Measurements from ENCODE around the gene RUNX3. TPM values are rescaled to one million over a fixed set of nuclear protein-coding genes. Genes with fewer than 3 reads are reported as not detected.

Gene RUNX3
- total and polyA plus RNA-seq, 7 donors: 0.36 to 18.0 (median 1.2) TPM; not detected in 1

GRCh38 chr1:24923485-24924113 lies 6.5 kb downstream of the RUNX3 start:
- Histone ChIP-seq H3K4me1 (peaks cover 0 to 23% (median 12%) of the 10 kb centered on the region in 4 donors), H3K9me3 (no peaks in the 10 kb centered on the region), H3K4me3 (no peak overlapping the region), H3K27me3 (peaks cover 22 to 52% (median 41%) of the 10 kb centered on the region in 3 donors), H3K27ac (no peak overlapping the region), H3K36me3 (no peaks in the 10 kb centered on the region)
- TF ChIP-seq POLR2A (IDR thresholded peaks at IDR 0.05): no peak
- TF ChIP-seq, protein P1, sequence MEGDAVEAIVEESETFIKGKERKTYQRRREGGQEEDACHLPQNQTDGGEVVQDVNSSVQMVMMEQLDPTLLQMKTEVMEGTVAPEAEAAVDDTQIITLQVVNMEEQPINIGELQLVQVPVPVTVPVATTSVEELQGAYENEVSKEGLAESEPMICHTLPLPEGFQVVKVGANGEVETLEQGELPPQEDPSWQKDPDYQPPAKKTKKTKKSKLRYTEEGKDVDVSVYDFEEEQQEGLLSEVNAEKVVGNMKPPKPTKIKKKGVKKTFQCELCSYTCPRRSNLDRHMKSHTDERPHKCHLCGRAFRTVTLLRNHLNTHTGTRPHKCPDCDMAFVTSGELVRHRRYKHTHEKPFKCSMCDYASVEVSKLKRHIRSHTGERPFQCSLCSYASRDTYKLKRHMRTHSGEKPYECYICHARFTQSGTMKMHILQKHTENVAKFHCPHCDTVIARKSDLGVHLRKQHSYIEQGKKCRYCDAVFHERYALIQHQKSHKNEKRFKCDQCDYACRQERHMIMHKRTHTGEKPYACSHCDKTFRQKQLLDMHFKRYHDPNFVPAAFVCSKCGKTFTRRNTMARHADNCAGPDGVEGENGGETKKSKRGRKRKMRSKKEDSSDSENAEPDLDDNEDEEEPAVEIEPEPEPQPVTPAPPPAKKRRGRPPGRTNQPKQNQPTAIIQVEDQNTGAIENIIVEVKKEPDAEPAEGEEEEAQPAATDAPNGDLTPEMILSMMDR (IDR thresholded peaks at IDR 0.05): no peak
- no peak for TF ChIP-seq EP300 (IDR thresholded peaks at IDR 0.05)
- no peak for TF ChIP-seq POLR2AphosphoS5 (IDR thresholded peaks at IDR 0.05)
- intact Hi-C loops (cut with DNase I): no loop called here
- WGBS, 2 donors: 59 to 64% methylated on average over 15 of the region's 15 CpGs
- DNase-seq: no peak

DNA sequence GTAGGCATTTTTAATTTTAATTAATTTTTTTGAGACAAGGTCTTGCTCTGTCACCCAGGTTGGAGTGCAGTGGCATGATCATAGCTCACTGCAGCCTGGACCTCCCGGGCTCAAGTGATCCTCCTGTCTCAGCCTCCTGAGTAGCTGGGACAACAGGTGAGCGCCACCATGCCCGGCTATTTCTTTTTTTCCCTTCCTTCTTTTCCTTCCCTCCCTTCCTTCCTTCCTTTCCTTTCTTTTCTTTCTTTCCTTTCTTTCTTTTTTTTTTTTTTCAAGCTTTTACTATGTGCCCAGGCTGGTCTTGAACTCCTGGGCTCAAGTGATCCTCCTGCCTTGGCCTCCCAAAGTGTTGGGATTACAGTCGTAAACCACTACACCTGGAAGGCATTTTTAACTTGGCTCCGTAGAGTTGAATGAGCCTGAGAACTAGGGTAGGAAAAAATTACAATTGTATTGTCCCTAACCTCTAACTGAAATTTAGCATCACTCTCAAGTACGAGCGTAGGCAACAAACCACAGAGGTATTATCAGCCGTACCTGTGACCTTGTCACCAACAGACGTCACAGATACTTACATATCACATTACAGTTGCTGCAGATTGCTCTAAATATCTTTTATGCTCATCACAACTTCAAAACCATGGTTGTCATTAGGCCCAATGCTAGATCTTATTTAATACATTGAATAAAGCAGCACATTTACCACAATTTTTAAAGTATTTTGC lies 8.0 kb downstream of the RUNX3 start:
- DNase-seq: no peak
- H3K36me3 ChIP-seq: no peaks in the 10 kb centered on the region
- peaks cover 7 to 37% (median 26%) of the 10 kb centered on the region in 3 donors for H3K27me3 ChIP-seq
- no peak overlapping the region for H3K27ac ChIP-seq
- H3K4me1 ChIP-seq: peaks cover 0 to 13% (median 8%) of the 10 kb centered on the region in 4 donors
- intact Hi-C loops (cut with DNase I): no loop called here
- no peak overlapping the region for H3K4me3 ChIP-seq
- no peaks in the 10 kb centered on the region for H3K9me3 ChIP-seq
- TF ChIP-seq POLR2A (IDR thresholded peaks at IDR 0.05) (no peak), EP300 (IDR thresholded peaks at IDR 0.05) (no peak)
- TF ChIP-seq, protein P1 (IDR thresholded peaks at IDR 0.05): no peak
- WGBS, 2 donors: 84 to 88% methylated on average over 9 of the region's 9 CpGs

DNA sequence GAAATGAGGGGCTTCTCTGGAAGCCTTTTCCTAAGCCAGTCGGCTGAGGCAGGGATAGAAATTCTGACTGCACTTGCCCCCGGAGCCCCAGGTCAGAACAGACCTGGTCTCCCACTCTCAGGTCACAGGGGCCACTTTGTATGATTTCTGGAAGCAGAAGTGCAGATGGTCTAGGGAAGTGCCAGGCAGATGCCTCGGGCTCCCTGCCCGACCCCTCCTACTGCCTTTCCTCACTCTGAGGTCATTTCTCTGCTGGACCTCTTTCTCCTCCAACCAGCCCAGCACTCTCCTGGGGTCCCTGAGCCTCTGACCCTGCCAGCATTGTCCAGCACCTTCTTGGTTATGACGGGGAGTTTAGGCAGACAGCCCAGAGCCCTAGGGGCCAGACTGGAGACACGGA lies 8.7 kb downstream of the RUNX3 start:
- DNase-seq: no peak
- intact Hi-C loops (cut with DNase I): no loop called here
- peaks cover 0 to 8% (median 2%) of the 10 kb centered on the region in 4 donors for H3K4me1 ChIP-seq
- 83 to 84% methylated on average over 6 of the region's 6 CpGs for WGBS, 2 donors
- H3K36me3 ChIP-seq: no peaks in the 10 kb centered on the region
- H3K27me3 ChIP-seq: peaks cover 0 to 30% (median 19%) of the 10 kb centered on the region in 3 donors
- TF ChIP-seq EP300 (IDR thresholded peaks at IDR 0.05): no peak
- H3K4me3 ChIP-seq: no peak overlapping the region
- no peak overlapping the region for H3K27ac ChIP-seq
- H3K9me3 ChIP-seq: no peaks in the 10 kb centered on the region

GRCh38 chr1:24920533-24920925 lies 9.5 kb downstream of the RUNX3 start:
- TF ChIP-seq POLR2A (IDR thresholded peaks at IDR 0.05): no peak
- TF ChIP-seq, protein P1 (IDR thresholded peaks at IDR 0.05): no peak
- TF ChIP-seq EP300 (IDR thresholded peaks at IDR 0.05): no peak
- no peak for TF ChIP-seq POLR2AphosphoS5 (IDR thresholded peaks at IDR 0.05)
- Histone ChIP-seq H3K4me3 (no peak overlapping the region), H3K4me1 (peaks cover 0 to 5% (median 0%) of the 10 kb centered on the region in 4 donors), H3K27me3 (peaks cover 0 to 22% (median 10%) of the 10 kb centered on the region in 3 donors), H3K9me3 (no peaks in the 10 kb centered on the region), H3K27ac (no peak overlapping the region), H3K36me3 (no peaks in the 10 kb centered on the region)
- no peak for DNase-seq
- intact Hi-C loops (cut with DNase I): no loop called here
- WGBS, 2 donors: 69 to 73% methylated on average over 8 of the region's 8 CpGs

GRCh38 chr1:24919791-24920532 lies 10.1 kb downstream of the RUNX3 start:
- 41 to 70% methylated on average over 16 of the region's 16 CpGs for WGBS, 2 donors
- H3K4me1 ChIP-seq: peaks cover 0 to 5% (median 0%) of the 10 kb centered on the region in 4 donors
- TF ChIP-seq, protein P1 (IDR thresholded peaks at IDR 0.05): no peak
- no peak for TF ChIP-seq POLR2A (IDR thresholded peaks at IDR 0.05)
- TF ChIP-seq POLR2AphosphoS5 (IDR thresholded peaks at IDR 0.05): peak in 1 of 4 donors; percentile 28
- TF ChIP-seq EP300 (IDR thresholded peaks at IDR 0.05): no peak
- no peak overlapping the region for H3K4me3 ChIP-seq
- no peak overlapping the region for H3K27ac ChIP-seq
- peaks cover 0 to 16% (median 5%) of the 10 kb centered on the region in 3 donors for H3K27me3 ChIP-seq
- H3K36me3 ChIP-seq: no peaks in the 10 kb centered on the region
- DNase-seq: peak; percentile 84
- intact Hi-C loops (cut with DNase I): no loop called here
- no peaks in the 10 kb centered on the region for H3K9me3 ChIP-seq

All from sigmoid colon (tissue), 7 donors.